ENCODE results near the gene ESR1.

DNA sequence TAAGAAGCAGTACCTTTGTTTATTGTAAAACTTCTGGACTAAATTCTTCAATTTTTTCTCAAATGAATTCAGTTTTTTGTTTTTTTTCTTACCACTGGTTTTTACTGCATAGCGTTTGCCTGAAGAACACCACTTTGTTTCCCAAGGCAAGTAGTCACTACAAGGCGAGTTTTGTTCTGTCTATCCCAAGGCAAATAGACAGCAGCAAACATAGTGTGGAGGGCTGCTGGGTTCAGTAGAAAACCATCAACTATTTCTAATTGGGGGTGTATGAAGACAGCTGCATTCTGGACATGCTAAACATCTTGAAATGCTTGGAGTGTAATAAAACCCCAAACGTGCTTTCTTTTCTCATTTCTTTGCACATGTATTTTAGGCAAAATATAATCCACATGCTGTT is 197.4 kb downstream of the ESR1 start:
- TF ChIP-seq, protein P1, sequence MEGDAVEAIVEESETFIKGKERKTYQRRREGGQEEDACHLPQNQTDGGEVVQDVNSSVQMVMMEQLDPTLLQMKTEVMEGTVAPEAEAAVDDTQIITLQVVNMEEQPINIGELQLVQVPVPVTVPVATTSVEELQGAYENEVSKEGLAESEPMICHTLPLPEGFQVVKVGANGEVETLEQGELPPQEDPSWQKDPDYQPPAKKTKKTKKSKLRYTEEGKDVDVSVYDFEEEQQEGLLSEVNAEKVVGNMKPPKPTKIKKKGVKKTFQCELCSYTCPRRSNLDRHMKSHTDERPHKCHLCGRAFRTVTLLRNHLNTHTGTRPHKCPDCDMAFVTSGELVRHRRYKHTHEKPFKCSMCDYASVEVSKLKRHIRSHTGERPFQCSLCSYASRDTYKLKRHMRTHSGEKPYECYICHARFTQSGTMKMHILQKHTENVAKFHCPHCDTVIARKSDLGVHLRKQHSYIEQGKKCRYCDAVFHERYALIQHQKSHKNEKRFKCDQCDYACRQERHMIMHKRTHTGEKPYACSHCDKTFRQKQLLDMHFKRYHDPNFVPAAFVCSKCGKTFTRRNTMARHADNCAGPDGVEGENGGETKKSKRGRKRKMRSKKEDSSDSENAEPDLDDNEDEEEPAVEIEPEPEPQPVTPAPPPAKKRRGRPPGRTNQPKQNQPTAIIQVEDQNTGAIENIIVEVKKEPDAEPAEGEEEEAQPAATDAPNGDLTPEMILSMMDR (conservative IDR thresholded peaks at IDR 0.05 in 1 of 2, IDR thresholded peaks at IDR 0.05 in 1 of 2; ENCODE audit: extremely low read depth in 1 of 2, insufficient read depth in 1 of 2, low read depth in 1 of 2, low read length in 2 of 2): no peak
- TF ChIP-seq EZH2 (IDR thresholded peaks at IDR 0.05; ENCODE audit: borderline replicate concordance, low read length): no peak
